IMR-90 (cell line): ENCODE data around the gene EEF1AKMT1. TPM values are rescaled to one million over a fixed set of nuclear protein-coding genes. Genes with fewer than 3 reads are reported as not detected.

Experiments
- ATAC-seq: fragments of 200-7000 bp; cut with Tn5 transposase; 2 replicates; pipeline ENCODE4 v1.9.1; 2020; ENCODE audit warnings: low read depth, mild to moderate bottlenecking, moderate library complexity
- BruUV-seq: library from RNA; stranded (reverse); fragments of 400-500 nt; replicated peaks from 2 replicates; lab custom pipeline; 2021; lab: Mats Ljungman, UMichigan
- CTCF ChIA-PET: fragments of 300-600 bp; formaldehyde crosslinking; extraction: SDS; loops from one replicate; lab custom pipeline; 2021; ENCODE audit warnings: antibody characterized with exemption; lab: Yijun Ruan, JAX
- POLR2A ChIA-PET: fragments of 300-600 bp; sonication (Branson Sonifier 250); formaldehyde crosslinking; loops from one replicate; lab custom pipeline; 2022; ENCODE audit warnings: antibody characterized with exemption; ENCODE audit not compliant: unreplicated experiment; lab: Charles Lee
- DNase-seq: peaks from one replicate; pipeline ENCODE4 v3.0.0; 2013
- H2AFZ ChIP-seq: replicated peaks from 2 replicates; pipeline ENCODE3; 2013; ENCODE audit warnings: low read length, mild to moderate bottlenecking; ENCODE audit not compliant: poor library complexity
- H2AK5ac ChIP-seq: 2 replicates; pipeline ENCODE4 v1.6.1; 2013; ENCODE audit warnings: low read depth, low read length, inconsistent platforms
- H2AK9ac ChIP-seq: replicated peaks from 2 replicates; pipeline ENCODE3; 2013; ENCODE audit warnings: mild to moderate bottlenecking, low read depth, low read length, moderate library complexity; ENCODE audit not compliant: poor library complexity
- H2BK120ac ChIP-seq: 2 replicates; pipeline ENCODE4 v1.6.1; 2013; ENCODE audit warnings: low read depth, low read length, inconsistent platforms
- H2BK15ac ChIP-seq: 3 replicates; pipeline ENCODE4 v1.6.1; 2013; ENCODE audit warnings: low read depth, low read length, inconsistent platforms
- H2BK20ac ChIP-seq: 2 replicates; pipeline ENCODE4 v1.6.1; 2013; ENCODE audit warnings: low read depth, mild to moderate bottlenecking, inconsistent platforms, low read length, moderate library complexity
- H2BK5ac ChIP-seq: 2 replicates; pipeline ENCODE4 v1.6.1; 2013; ENCODE audit warnings: mild to moderate bottlenecking, low read depth, low read length, inconsistent platforms; ENCODE audit not compliant: poor library complexity, severe bottlenecking
- H3K14ac ChIP-seq: replicated peaks from 2 replicates; pipeline ENCODE4 v1.6.1; 2013; ENCODE audit warnings: low read depth, low read length, inconsistent platforms
- H3K18ac ChIP-seq: 2 replicates; pipeline ENCODE4 v1.6.1; 2013; ENCODE audit warnings: low read depth, low read length, control low read depth
- H3K23ac ChIP-seq: 2 replicates; pipeline ENCODE4 v1.6.1; 2013; ENCODE audit warnings: low read depth, low read length, inconsistent platforms
- H3K27ac ChIP-seq: 2 replicates; pipeline ENCODE4 v1.5.1; 2013; ENCODE audit warnings: mild to moderate bottlenecking, control low read depth, low read length; ENCODE audit not compliant: insufficient read depth
- H3K27me3 ChIP-seq: 2 replicates; pipeline ENCODE4 v1.6.1; 2013; ENCODE audit warnings: low read length; ENCODE audit not compliant: control insufficient read depth, insufficient read depth
- H3K36me3 ChIP-seq: 2 replicates; pipeline ENCODE4 v1.6.1; 2013; ENCODE audit warnings: low read length, mixed read lengths; ENCODE audit not compliant: control insufficient read depth, insufficient read depth
- H3K4ac ChIP-seq: 2 replicates; pipeline ENCODE4 v1.6.1; 2013; ENCODE audit warnings: low read depth, low read length, inconsistent platforms
- H3K4me1 ChIP-seq: 2 replicates; pipeline ENCODE4 v1.6.1; 2013; ENCODE audit warnings: low read length, mixed read lengths; ENCODE audit not compliant: control insufficient read depth, insufficient read depth
- H3K4me2 ChIP-seq: 2 replicates; pipeline ENCODE4 v1.6.1; 2013; ENCODE audit warnings: low read depth, mild to moderate bottlenecking, control low read depth, low read length, moderate library complexity
- H3K4me3 ChIP-seq: 2 replicates; pipeline ENCODE4 v1.5.1; 2013; ENCODE audit warnings: low read depth, mild to moderate bottlenecking, control low read depth, low read length, moderate library complexity; ENCODE audit not compliant: insufficient read depth
- H3K56ac ChIP-seq: 2 replicates; pipeline ENCODE4 v1.6.1; 2013; ENCODE audit warnings: low read length, inconsistent platforms; ENCODE audit not compliant: insufficient read depth; ENCODE audit errors: extremely low read depth
- H3K79me1 ChIP-seq, 2 experiments: 2 replicates each; pipeline ENCODE4 v1.6.1; 2013; ENCODE audit warnings: low read length in 2 of 2, inconsistent platforms in 1 of 2, low read depth in 1 of 2
- H3K9ac ChIP-seq: 2 replicates; pipeline ENCODE4 v1.6.1; 2013; ENCODE audit warnings: low read depth, low read length, control low read depth
- H3K9me1 ChIP-seq: 2 replicates; pipeline ENCODE4 v1.6.1; 2013; ENCODE audit warnings: low read length, inconsistent platforms; ENCODE audit not compliant: insufficient read depth
- H3K9me3 ChIP-seq: 2 replicates; pipeline ENCODE4 v1.6.1; 2013; ENCODE audit warnings: low read length; ENCODE audit not compliant: control insufficient read depth, insufficient read depth
- H4K20me1 ChIP-seq: 2 replicates; pipeline ENCODE4 v1.6.1; 2013; ENCODE audit warnings: low read length, inconsistent platforms; ENCODE audit not compliant: insufficient read depth
- H4K5ac ChIP-seq: 2 replicates; pipeline ENCODE4 v1.6.1; 2013; ENCODE audit warnings: mild to moderate bottlenecking, low read depth, low read length, control low read depth
- H4K8ac ChIP-seq, 2 experiments: 2 replicates each; pipeline ENCODE4 v1.6.1; 2013; ENCODE audit warnings: low read depth in 2 of 2, low read length in 2 of 2, control low read depth in 1 of 2, inconsistent platforms in 1 of 2
- H4K91ac ChIP-seq: 2 replicates; pipeline ENCODE4 v1.6.1; 2013; ENCODE audit warnings: low read depth, low read length, inconsistent platforms; ENCODE audit not compliant: insufficient read depth
- BHLHE40 ChIP-seq: fragments of 150-350 bp; IDR thresholded peaks from 2 replicates; pipeline ENCODE4 v1.6.1; 2016; ENCODE audit warnings: mild to moderate bottlenecking, low read depth, low read length
- CEBPB ChIP-seq: IDR thresholded peaks from 2 replicates; pipeline ENCODE4 v1.6.1; 2012; ENCODE audit warnings: low read depth, low read length, improper control_type of control experiment
- CHD1 ChIP-seq: IDR thresholded peaks from 2 replicates; pipeline ENCODE4 v1.6.1; 2012; ENCODE audit warnings: low read depth, low read length, improper control_type of control experiment
- MAFK ChIP-seq: IDR thresholded peaks from 2 replicates; pipeline ENCODE4 v1.6.1; 2012; ENCODE audit warnings: low read depth, low read length, improper control_type of control experiment
- MAZ ChIP-seq: IDR thresholded peaks from 2 replicates; pipeline ENCODE4 v1.6.1; 2012; ENCODE audit warnings: low read depth, mild to moderate bottlenecking, low read length, improper control_type of control experiment, moderate library complexity, borderline replicate concordance
- MXI1 ChIP-seq: IDR thresholded peaks from 2 replicates; pipeline ENCODE4 v1.6.1; 2012; ENCODE audit warnings: low read depth, mild to moderate bottlenecking, low read length, moderate library complexity, borderline replicate concordance
- NFE2L2 ChIP-seq: fragments of 150-350 bp; IDR thresholded peaks from 2 replicates; pipeline ENCODE4 v1.6.1; 2016; ENCODE audit warnings: low read depth, mild to moderate bottlenecking, low read length
- RAD21 ChIP-seq: IDR thresholded peaks from 2 replicates; pipeline ENCODE4 v1.6.1; 2012; ENCODE audit warnings: low read length, improper control_type of control experiment
- RCOR1 ChIP-seq: IDR thresholded peaks from 2 replicates; pipeline ENCODE4 v1.6.1; 2012; ENCODE audit warnings: mild to moderate bottlenecking, low read length, improper control_type of control experiment; ENCODE audit not compliant: insufficient replicate concordance
- RFX5 ChIP-seq: IDR thresholded peaks from 2 replicates; pipeline ENCODE4 v1.8.0; 2012; ENCODE audit warnings: low read depth, mild to moderate bottlenecking, low read length, moderate library complexity
- SMC3 ChIP-seq: fragments of 150-350 bp; IDR thresholded peaks from 2 replicates; pipeline ENCODE4 v1.6.1; 2016; ENCODE audit warnings: low read depth, mild to moderate bottlenecking, antibody characterized with exemption, low read length, moderate library complexity
- USF2 ChIP-seq: fragments of 150-350 bp; IDR thresholded peaks from 2 replicates; pipeline ENCODE4 v1.6.1; 2017; ENCODE audit warnings: mild to moderate bottlenecking, antibody characterized with exemption, low read length, low read depth
- WGBS, 2 experiments: methylation state at CpG; one replicate each; pipeline versions ENCODE4 v1.1.5 to v1.1.7; 2013; ENCODE audit warnings: missing lambda C conversion rate in 2 of 2; ENCODE audit not compliant: insufficient read length in 1 of 2; ENCODE audit errors: extremely low coverage in 2 of 2; 5-methylcytosine and 5-hydroxymethylcytosine counted together
- dilution Hi-C: fragments of 300-500 bp; cut with HindIII; formaldehyde crosslinking; loops from one replicate; pipeline ENCODE4 v1.14.3; 2018; ENCODE audit warnings: low sequenced_read_pairs; ENCODE audit not compliant: unreplicated experiment
- in situ Hi-C: fragments of 300-500 bp; cut with MboI; formaldehyde crosslinking; loops from 3 replicates; pipeline ENCODE4 v1.14.3; 2019; ENCODE audit warnings: low sequenced_read_pairs, inconsistent platforms, mixed read lengths
- intact Hi-C: fragments of 100-400 bp; cut with micrococcal nuclease; formaldehyde crosslinking; loops from 2 replicates; pipeline ENCODE4 v1.10.0; 2022
- polyA plus RNA-seq, 3 experiments: library from polyadenylated mRNA; depleted of rRNA; stranded (reverse); fragments of >200 nt; gene quantifications; 2 replicates each; pipeline ENCODE4 v1.2.3, GENCODE V29; 2012; ENCODE audit warnings: low replicate concordance in 1 of 3
- total RNA-seq: library from RNA; depleted of rRNA; stranded (reverse); fragments of >200 nt; gene quantifications from 2 replicates; pipeline ENCODE4 v1.2.3, GENCODE V29; 2012
- TF ChIP-seq, protein P1 (sequence below): fragments of 150-350 bp; IDR thresholded peaks from 2 replicates; pipeline ENCODE4 v1.6.1; 2016; ENCODE audit warnings: low read depth, mild to moderate bottlenecking, low read length, moderate library complexity, borderline replicate concordance

Gene EEF1AKMT1
- total and polyA plus RNA-seq, 2 of the 4 experiments (the other 2 are of a cell fraction): 10.0 to 10.6 TPM

DNA sequence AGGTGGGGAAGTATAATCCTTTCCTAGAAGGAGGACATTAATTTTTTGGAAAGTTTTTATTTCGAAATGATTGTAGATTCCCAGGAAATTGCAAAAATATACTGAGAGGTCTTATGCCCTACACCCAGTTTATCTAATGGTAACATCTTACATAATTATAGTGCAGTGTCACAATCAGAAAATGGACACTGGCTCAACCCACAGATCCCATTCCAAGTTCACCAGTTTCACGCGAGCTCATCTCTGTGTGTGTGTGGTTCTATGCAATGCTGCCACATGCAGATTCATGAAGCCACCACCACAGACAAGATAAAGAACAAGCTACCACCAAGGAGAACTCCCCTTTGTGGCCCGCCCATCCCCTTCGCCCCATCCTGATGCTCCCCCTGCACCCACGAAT is 45.9 kb downstream of the EEF1AKMT1 start:
- no peak overlapping the region for H4K5ac ChIP-seq
- no peak overlapping the region for H2BK20ac ChIP-seq
- H3K4me2 ChIP-seq: no peak overlapping the region
- no peak overlapping the region for H3K23ac ChIP-seq
- no peak overlapping the region for H2AFZ ChIP-seq
- BruUV-seq: no TSS peak
- intact Hi-C loops: no loop called here
- no peaks in the 10 kb centered on the region for H3K4me1 ChIP-seq
- DNase-seq (no peak), ATAC-seq (no peak)
- H3K79me1 ChIP-seq: no peaks in the 10 kb centered on the region
- no peak overlapping the region for H3K14ac ChIP-seq
- dilution Hi-C loops: no loop called here
- H3K9me1 ChIP-seq: no peaks in the 10 kb centered on the region
- no peak overlapping the region for H2AK9ac ChIP-seq
- H4K91ac ChIP-seq: no peak overlapping the region
- no peak overlapping the region for H2BK5ac ChIP-seq
- no peak for TF ChIP-seq MAZ
- no peak for TF ChIP-seq RCOR1
- no peak for TF ChIP-seq MXI1
- TF ChIP-seq SMC3: no peak
- no peak for TF ChIP-seq MAFK
- no peak for TF ChIP-seq BHLHE40
- no peak for TF ChIP-seq CHD1
- TF ChIP-seq RAD21: no peak
- TF ChIP-seq CEBPB: no peak
- no peak for TF ChIP-seq RFX5
- TF ChIP-seq NFE2L2: no peak
- no peak for TF ChIP-seq USF2
- TF ChIP-seq, protein P1, sequence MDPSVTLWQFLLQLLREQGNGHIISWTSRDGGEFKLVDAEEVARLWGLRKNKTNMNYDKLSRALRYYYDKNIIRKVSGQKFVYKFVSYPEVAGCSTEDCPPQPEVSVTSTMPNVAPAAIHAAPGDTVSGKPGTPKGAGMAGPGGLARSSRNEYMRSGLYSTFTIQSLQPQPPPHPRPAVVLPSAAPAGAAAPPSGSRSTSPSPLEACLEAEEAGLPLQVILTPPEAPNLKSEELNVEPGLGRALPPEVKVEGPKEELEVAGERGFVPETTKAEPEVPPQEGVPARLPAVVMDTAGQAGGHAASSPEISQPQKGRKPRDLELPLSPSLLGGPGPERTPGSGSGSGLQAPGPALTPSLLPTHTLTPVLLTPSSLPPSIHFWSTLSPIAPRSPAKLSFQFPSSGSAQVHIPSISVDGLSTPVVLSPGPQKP: no peak
- H3K9ac ChIP-seq: no peak overlapping the region
- H3K4ac ChIP-seq: no peak overlapping the region
- ChIA-PET POLR2A (interaction anchor here (0.6 kb wide), 2 partner anchors 174 to 568 kb away, joined by 4 to 5 read pairs; no protein-coding TSS in a partner anchor), CTCF (no interaction called here)
- H3K9me3 ChIP-seq: no peaks in the 10 kb centered on the region
- no peak overlapping the region for H3K4me3 ChIP-seq
- no peak overlapping the region for H2BK120ac ChIP-seq
- no peak overlapping the region for H2AK5ac ChIP-seq
- H3K18ac ChIP-seq: no peak overlapping the region
- H4K20me1 ChIP-seq: no peaks in the 10 kb centered on the region
- in situ Hi-C loops: no loop called here
- H2BK15ac ChIP-seq: no peak overlapping the region
- WGBS, 2 experiments: no CpG with 5 or more reads among the region's 6 CpGs
- H3K36me3 ChIP-seq: peaks cover 4% of the 10 kb centered on the region; the same call in 1 of the 2 replicates
- H3K27me3 ChIP-seq: no peaks in the 10 kb centered on the region
- no peak overlapping the region for H4K8ac ChIP-seq
- no peak overlapping the region for H3K27ac ChIP-seq
- H3K56ac ChIP-seq: no peak overlapping the region
